RKO (cell line): Measurements from ENCODE around the gene KRTAP10-2.
"Not testable (repeated sequence)": the region's sequence is repeated elsewhere in the genome, so short reads cannot be mapped to it uniquely, and the experiment has no call there.

Experiments used
- DNase-seq: peaks from one replicate; pipeline ENCODE4 v3.0.0-alpha.2; 2016; ENCODE audit warnings: low spot score

Gene KRTAP10-2

DNA sequence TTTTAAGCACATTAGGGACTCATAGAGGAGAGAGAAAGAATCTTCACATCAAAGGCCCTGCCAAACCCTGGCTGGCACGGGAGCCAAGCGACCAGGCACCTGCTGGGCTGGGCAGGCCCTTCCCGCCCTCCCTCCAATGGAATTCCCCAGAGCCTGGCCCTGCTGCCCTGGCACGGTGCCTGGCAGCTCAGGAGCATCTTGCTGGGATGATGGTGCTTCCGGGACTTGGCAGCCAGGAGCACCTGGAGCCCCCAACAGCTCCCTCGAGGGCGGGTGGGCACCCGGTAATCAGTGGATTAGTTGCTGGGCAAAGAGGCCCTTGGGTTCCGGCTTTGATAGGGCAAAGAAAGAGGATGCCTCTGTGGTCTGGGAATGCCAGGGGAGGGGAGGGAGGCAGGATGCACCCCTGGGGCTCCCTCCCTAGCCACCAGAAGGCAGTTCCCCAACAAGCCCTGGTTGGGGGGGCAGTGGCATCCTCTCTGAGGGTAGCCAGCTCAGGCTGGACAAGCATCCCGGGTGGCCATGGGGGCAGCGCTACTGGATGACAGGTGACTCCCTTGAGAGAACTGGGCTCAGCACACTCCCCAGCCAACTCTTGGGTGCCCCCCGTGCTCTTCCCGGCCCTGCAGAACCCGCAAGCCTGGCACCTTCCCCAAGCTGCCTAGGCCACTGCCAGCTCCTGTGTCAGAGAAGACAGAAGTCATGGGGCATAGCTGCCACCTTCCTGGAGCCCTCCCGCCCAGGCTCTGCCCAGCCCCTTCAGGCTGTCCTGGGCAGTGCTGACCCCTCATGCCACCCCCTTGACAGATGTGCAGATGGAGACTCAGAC lies 37.7 kb downstream of the KRTAP10-2 start:
- no peak for DNase-seq

DNA sequence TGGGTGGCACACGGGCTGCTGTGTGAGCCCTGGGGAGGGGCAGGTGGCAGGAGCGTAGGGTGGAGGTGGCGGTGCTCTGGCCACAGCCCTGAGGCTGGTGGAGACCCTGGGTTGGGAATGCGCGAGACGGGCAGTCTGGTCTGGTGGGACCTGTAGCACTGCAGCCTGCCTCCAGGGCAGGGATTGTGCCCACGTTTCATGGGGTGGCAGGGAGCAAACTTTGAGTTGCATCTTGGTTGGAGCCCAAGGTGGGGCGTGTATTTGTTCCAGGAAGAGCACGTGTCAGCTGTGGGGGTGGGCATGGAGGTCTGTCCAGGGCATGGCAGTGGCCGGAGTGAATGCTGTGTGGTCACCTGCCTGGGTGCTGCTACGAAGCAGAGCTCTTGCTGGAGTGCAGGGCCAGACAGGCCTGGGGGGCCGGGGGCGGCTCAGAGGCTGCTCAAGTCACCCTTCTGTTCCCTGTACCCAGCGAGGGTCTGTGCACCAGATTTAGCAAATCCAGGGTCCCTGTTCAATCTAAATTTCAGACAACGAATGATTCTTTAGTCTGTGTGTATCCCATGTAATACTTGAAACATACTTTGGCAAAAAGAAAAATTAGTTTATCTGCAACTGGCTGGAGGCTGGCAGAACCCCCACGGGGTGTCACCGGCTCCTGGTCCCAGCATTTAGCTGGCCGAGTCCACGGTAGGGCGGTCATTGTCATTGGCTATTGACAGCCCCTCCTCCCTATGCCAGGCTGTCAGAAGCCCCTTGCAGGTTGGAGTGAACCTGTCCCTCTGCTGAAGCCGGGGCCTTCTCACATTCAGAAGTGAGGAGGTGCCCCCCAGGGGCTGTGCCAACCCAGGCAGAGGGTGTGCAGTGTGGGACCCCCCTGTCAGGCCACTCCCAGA lies 38.6 kb downstream of the KRTAP10-2 start:
- DNase-seq: no peak

DNA sequence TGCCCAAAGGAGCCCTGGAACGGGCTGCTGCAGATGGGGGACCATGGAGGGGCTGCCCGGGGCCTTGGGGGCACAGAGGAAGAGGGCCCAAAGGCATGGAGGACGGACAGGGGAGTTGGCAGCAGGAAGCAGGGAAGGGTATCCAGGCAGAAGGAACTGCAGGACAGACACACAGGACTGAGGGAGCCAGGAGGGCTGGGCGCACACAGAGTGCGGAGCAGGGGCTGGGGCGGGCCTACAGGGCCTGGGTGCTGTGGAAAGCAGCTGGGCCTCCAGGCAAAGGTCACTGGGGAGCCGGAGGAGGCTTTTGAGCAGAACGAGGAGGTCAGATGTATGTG lies 39.4 kb downstream of the KRTAP10-2 start:
- DNase-seq: no peak

DNA sequence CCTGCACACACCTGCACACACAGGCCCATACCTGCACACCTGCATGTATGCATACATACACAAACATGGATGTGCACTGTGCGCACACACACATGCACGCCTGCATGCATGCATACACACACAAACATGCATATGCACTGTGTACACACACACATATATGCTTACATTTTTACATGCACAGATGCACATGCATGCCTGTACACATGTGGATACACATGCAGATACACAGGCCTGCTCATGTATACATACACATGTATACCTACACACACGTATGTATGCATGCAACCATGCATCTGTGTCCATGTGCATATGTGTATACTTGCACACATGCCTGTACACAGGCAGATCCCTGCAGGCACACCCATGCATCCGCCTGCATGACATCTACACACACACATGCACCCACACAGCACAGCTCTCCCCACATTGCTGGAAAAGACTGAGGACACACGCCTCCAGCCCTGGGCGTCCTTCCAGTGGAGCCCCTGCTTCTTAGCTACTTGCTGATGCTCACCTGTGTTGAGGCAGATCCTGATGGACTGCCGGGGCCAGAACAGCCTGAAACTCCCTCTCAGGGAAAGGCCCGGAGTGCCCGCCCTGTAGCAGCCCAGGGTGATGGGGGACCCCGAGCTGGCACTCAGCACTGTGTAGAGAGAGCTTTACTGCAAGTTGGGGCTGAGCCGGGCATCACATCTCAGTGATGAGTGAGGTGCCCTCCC lies 39.9 kb downstream of the KRTAP10-2 start:
- no peak for DNase-seq

DNA sequence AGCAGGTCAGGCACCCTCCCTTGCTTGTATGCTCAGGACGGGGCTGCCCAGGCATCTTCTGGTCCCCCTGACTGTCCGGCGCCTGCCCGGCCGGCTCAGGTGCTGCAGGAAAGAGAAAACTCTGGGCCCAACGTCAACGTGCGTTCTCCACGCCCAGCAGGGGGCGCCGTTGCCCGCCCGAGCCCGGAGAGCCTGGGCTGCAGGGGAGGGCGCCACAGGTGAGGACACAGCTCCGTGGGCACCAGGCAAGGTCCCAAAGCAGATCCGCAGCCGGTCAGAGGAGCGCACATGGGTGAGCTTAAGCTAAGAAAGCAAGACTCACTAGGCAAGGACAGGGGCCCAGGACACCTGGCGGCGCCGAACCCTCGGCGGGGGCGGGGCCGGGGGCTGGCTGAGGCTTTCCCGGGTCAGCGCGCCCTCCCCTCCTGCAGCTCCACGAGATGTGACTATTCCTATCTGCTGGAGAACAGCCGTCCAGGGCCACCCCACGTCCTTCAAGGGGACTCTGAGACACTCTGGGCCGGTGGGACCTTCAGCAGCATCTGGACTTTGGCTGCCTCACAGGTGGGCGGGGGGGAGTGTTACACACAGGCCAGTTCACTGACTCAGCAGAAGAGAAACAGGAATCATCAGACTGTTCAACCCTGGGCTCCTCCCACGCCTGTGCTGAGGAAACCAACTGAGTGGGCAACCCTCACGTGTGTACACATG lies 40.6 kb downstream of the KRTAP10-2 start:
- peak; percentile 29 for DNase-seq

DNA sequence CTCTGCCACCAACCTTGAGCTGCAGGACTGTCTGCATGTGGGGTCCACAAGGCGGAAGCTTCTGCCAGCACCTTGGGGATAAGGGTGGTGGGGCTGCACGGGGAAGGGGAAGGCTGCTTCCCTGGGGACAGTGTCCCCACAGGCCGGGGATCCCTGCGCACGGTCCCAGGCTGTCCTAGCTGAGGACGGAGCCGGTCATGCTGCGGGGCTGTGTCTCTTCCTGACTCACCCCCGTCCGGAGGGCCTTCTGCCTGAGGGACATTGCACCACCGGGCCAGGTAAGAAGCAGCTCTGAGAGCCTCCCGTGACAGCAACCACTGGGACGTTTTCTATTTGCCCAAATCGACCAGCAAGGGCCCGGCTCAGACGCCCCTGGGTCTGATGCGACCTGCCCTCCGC lies 41.2 kb downstream of the KRTAP10-2 start:
- DNase-seq: no peak

DNA sequence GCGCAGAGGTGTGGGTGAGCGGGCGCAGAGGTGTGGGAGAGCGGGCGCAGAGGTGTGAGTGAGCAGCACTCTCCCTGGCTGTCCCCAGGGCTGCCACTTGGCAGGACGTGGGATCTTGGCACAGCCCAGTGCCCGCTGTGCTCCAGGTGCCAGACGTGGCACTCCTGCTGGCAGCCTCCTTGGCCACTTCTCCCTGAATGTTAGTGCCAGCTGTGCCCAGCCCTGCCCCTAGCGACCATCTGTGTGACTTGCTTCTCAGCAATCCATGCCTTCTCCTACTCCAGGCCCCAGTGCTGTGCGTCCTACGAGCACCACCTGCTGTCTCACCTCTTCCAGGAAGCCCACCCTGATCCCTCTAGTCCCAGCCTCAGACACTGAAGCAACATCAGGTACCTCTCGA lies 41.8 kb downstream of the KRTAP10-2 start:
- DNase-seq: peak; percentile 54

DNA sequence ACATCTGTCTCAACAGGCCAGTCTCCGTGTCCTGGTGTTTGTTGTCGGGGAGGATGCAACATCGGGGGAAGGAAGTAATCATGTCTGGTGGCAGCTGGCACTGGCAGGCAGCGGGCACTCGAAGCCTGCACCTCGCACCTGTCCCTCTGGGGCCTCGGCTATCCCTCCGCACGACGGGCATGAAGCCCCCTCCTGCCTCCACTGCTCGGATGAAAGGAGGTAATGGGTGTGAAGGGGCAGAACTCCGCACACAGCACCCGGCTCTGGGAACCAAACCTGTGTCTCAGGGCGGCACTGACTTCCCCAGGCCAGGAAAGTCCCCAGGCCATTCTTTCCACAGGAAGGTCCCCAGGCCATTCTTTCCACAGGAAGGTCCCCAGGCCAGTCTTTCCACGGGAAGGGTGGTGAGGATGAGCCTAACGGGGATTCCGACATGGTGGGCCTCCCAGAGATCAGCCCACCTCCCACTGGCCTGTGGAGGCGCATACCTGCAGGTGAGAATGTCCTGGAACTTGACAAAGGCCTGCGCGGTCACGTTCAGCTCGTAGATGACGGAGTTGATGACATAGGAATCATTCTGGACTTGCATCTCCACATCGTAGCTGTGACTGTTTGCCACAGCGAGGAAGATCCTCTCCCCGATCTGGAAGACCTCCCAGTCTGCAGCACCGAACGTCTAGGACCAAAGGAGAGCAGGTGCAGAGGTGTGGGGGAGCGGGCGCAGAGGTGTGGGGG lies 42.4 kb downstream of the KRTAP10-2 start:
- DNase-seq: no peak

DNA sequence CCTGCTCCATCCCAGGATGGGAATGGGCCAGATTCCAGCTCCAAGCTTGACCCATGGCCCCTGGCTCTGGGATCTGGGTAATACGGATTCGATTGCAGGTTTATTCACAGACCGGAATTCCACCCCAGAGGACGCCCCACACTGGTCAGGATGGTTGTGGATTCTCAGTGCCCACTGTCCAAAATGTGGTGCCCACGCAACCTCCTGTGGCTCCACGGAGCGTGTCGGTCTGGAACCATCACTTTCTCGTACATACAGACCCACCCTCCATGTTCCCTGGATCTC lies 42.9 kb downstream of the KRTAP10-2 start:
- no peak for DNase-seq

DNA sequence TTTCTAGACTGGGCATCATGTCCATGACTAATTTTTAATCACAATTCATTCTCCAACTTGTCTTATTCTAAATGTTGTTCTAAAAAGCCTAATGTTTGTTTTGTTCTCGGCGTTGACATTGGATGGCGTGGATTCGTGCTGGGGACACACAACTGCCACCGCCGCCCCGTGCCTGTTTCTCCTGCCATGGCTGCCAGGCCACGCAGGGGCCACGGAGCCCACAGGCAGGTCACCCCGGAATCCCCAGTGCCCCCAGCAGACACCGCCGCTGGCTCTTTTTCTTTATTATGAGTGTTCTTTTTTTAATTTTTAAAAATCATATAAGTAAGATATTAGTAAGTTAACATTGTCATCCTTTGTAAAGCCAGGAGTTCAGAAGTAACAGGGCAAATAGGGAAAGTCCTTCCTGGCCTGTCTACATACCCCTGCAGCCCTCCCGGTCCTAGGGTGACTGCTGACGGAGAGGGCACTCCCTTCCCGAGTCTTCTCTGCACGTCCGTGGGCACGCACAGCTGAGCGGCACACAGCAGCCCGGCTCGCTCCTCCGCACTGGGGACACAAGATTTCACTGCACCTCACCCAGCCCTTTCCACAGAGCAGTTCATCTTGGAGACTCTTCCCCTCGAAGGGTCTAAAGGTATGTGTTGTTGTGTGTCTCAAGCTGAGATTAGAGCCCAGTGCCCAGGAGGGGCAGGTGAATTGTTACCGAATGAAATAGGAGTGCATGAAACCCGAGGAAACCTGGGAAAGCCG lies 43.5 kb downstream of the KRTAP10-2 start:
- DNase-seq: no peak

DNA sequence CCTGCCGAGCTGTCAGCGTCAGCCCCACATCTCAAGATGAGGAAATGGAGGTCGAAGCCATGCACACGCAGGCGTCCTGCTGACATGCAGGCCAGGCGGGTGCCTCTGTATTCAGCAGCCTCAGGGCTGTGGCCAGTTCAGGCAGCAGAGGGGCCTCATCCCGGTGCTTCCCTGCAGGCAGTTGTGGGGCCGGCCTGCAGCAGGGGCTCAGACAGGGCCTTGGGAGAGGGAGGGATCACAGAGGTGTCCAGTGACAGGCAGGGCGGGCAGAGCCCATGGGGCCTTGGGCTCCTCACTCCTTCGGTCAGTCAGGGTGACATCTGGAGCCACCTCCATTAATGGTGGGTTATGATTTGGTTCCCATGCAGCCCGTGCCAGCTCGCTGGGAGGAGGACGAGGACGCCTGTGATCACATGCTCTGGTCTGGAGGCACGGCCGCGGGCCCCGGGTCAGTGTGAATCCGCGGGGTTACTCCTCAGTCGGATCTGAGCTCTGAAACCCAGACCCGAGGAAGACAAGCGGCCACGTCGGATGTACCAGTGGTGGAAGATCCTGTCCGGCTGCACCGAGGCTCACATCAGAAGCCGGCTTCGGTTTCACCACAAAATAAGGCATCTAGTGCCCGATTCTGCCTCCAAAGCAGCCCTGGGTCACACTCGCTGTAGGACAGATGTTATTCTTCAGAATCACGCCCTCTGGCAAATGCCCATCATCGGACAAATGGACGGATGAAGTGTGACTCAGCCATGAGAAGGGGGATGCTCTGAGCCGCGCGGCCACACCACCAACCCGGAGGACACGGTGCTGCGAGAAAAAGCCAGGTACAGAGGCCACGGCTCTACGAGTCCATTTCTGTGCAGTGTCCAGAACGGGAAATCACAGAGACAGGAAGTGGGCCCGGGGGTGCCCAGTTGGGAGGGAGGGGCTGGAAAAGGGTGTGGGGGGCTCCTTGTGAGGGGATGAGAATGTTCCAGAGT lies 44.7 kb downstream of the KRTAP10-2 start:
- no peak for DNase-seq

DNA sequence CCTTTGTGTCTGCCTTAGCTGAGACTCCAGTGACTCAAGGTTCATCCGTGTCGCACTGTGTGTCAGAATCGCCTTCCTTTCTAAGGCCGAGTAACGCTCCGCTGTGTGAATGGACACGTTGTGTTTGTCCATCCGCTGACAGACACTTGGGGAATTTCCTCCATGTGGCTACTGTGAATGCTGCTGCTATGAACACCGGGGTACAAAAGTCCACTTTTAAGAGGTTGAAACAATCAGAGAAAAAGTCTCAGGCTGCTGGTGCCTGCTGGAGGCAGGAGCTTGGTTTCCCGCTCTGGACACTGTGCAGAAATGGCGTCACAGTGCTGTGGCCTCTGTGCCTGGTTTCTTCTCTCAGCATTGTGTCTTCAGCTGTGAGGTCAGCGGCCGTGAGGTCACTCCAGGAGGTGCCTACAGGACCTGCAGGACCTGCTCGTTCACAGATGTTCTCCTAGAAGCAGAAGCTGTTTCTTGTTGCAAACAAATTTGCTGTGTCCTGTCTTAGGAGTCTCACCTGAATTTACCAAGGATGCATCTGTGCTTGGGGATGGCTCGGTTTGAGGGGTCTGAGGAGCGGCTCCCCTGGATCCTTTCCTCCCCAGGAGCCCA lies 45.5 kb downstream of the KRTAP10-2 start:
- no peak for DNase-seq

DNA sequence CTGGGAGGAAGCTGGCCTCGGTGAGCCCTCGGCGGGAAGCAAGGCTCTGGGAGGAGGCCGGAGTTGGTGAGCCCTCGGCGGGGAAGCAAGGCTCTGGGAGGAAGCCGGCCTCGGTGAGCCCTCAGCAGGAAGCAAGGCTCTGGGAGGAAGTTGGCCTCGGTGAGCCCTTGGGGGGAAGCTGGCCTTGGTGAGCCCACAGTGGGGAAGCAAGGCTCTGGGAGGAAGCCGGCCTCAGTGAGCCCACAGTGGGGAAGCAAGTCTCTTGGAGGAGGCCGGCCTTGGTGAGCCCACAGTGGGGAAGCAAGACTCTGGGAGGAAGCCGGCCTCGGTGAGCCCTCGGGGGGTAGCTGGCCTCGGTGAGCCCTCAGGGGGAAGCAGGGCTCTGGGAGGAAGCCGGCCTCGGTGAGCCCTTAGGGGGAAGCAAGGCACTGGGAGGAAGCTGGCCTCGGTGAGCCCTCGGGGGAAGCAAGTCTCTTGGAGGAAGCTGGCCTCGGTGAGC lies 47.4 kb downstream of the KRTAP10-2 start:
- DNase-seq: no peak

DNA sequence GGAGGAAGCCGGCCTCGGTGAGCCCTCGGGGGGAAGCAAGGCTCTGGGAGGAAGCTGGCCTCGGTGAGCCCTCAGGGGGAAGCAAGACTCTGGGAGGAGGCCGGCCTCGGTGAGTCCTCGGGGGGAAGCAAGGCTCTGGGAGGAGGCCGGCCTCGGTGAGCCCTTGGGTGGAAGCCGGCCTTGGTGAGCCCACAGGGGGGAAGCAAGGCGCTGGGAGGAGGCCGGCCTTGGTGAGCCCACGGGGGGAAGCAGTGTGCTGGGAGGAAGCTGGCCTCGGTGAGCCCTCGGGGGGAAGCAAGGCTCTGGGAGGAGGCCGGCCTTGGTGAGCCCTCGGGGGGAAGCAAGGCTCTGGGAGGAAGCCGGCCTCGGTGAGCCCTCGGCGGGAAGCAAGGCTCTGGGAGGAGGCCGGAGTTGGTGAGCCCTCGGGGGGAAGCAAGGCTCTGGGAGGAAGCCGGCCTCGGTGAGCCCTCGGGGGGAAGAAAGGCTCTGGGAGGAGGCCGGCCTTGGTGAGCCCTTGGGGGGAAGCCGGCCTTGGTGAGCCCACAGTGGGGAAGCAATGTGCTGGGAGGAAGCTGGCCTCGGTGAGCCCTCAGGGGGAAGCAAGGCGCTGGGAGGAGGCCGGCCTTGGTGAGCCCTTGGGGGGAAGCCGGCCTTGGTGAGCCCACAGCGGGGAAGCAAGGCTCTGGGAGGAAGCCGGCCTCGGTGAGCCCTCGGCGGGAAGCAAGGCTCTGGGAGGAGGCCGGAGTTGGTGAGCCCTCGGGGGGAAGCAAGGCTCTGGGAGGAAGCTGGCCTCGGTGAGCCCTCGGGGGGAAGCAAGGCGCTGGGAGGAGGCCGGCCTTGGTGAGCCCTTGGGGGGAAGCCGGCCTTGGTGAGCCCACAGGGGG lies 48.1 kb downstream of the KRTAP10-2 start:
- not testable (repeated sequence) for DNase-seq

DNA sequence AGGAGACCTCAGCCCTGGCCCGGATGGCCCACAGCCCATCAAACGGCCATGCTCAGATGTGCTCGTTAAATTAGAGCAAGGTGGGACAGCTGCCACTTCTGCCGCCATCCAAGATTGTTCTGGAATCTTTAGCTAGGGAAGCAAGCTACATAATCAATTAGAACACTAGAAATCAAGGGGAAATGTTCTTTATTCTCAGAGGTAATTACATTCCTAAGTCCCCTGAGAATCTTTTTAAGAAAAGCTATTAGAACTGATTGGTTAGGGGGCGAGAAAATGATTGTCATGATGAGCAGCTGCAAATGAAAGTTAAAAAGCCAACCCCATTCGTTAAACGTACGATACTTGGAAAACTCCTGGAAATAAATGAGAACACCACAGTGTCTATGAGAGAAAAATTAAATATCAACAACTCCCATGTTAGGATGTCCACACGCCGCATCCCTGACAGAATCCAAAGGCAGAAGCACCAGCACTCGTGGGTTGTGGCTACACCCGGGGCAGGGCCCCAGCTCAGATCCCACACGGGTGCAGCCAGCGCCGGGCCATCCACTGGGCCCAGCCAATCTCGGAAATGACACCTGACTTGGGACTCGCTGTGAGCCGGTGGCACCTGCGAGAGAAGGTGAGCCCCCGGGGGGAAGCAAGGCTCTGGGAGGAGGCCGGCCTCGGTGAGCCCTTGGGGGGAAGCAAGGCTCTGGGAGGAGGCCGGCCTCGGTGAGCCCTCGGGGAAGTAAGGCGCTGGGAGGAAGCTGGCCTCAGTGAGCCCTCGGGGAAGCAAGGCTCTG lies 48.9 kb downstream of the KRTAP10-2 start:
- DNase-seq: no peak
